Trophoblast cell (in vitro differentiated cells and primary cell): ENCODE data around the gene SAMD10.

ENCODE experiments used
- DNase-seq, 2 donors: peaks; one replicate each; pipeline ENCODE4 v3.0.0-alpha.2; 2016
- H2AFZ ChIP-seq: 2 replicates; pipeline ENCODE4 v1.6.1; 2013; ENCODE audit warnings: low read length, moderate library complexity, mild to moderate bottlenecking; ENCODE audit not compliant: insufficient read depth, poor library complexity
- H2AK5ac ChIP-seq: 2 replicates; pipeline ENCODE4 v1.6.1; 2013; ENCODE audit warnings: mild to moderate bottlenecking, low read length
- H2BK120ac ChIP-seq: 2 replicates; pipeline ENCODE4 v1.6.1; 2013; ENCODE audit warnings: low read length, mild to moderate bottlenecking, moderate library complexity; ENCODE audit not compliant: insufficient read depth, poor library complexity
- H2BK12ac ChIP-seq: 2 replicates; pipeline ENCODE4 v1.6.1; 2013; ENCODE audit warnings: mild to moderate bottlenecking, low read length, moderate library complexity
- H2BK5ac ChIP-seq: 2 replicates; pipeline ENCODE4 v1.6.1; 2013; ENCODE audit warnings: low read length, low read depth, moderate library complexity, mild to moderate bottlenecking; ENCODE audit not compliant: poor library complexity
- H3K14ac ChIP-seq: 2 replicates; pipeline ENCODE4 v1.6.1; 2013; ENCODE audit warnings: mild to moderate bottlenecking, low read length
- H3K18ac ChIP-seq: 2 replicates; pipeline ENCODE4 v1.6.1; 2013; ENCODE audit warnings: mild to moderate bottlenecking, low read length
- H3K23ac ChIP-seq: 2 replicates; pipeline ENCODE4 v1.6.1; 2013; ENCODE audit warnings: low read length
- H3K27ac ChIP-seq: 2 replicates; pipeline ENCODE4 v1.5.1; 2013; ENCODE audit warnings: low read depth, mild to moderate bottlenecking, inconsistent platforms, low read length, moderate library complexity
- H3K27me3 ChIP-seq: 2 replicates; pipeline ENCODE4 v1.6.1; 2013; ENCODE audit warnings: inconsistent platforms, mild to moderate bottlenecking, low read length, moderate library complexity; ENCODE audit not compliant: insufficient read depth
- H3K36me3 ChIP-seq, 2 experiments: 1 replicate in 1 of 2; 2 replicates in 1 of 2; pipeline ENCODE4 v1.6.1; 2013; ENCODE audit warnings: low read length in 2 of 2, mild to moderate bottlenecking in 2 of 2, moderate library complexity in 1 of 2; ENCODE audit not compliant: insufficient read depth in 2 of 2, control insufficient read depth in 1 of 2
- H3K4ac ChIP-seq: 2 replicates; pipeline ENCODE4 v1.6.1; 2013; ENCODE audit warnings: low read depth, mild to moderate bottlenecking, low read length, moderate library complexity
- H3K4me1 ChIP-seq, 2 experiments: 1 replicate in 1 of 2; 2 replicates in 1 of 2; pipeline ENCODE4 v1.6.1; 2013; ENCODE audit warnings: low read length in 2 of 2, mild to moderate bottlenecking in 2 of 2, moderate library complexity in 1 of 2; ENCODE audit not compliant: insufficient read depth in 2 of 2, control insufficient read depth in 1 of 2
- H3K4me2 ChIP-seq: 2 replicates; pipeline ENCODE4 v1.6.1; 2013; ENCODE audit warnings: inconsistent platforms, mild to moderate bottlenecking, low read length, moderate library complexity
- H3K4me3 ChIP-seq: 2 replicates; pipeline ENCODE4 v1.5.1; 2013; ENCODE audit warnings: mild to moderate bottlenecking, low read depth, low read length, inconsistent platforms
- H3K79me1 ChIP-seq: one replicate; pipeline ENCODE4 v1.6.1; 2013; ENCODE audit warnings: low read length
- H3K79me2 ChIP-seq: 2 replicates; pipeline ENCODE4 v1.6.1; 2013; ENCODE audit warnings: low read length, mild to moderate bottlenecking; ENCODE audit not compliant: control insufficient read depth, insufficient read depth, poor library complexity
- H3K9ac ChIP-seq: 2 replicates; pipeline ENCODE4 v1.6.1; 2013; ENCODE audit warnings: mild to moderate bottlenecking, low read length
- H3K9me3 ChIP-seq: 2 replicates; pipeline ENCODE4 v1.6.1; 2013; ENCODE audit warnings: low read depth, mild to moderate bottlenecking, control low read depth, inconsistent platforms, low read length; ENCODE audit not compliant: insufficient read depth
- H4K12ac ChIP-seq: 2 replicates; pipeline ENCODE4 v1.6.1; 2013; ENCODE audit warnings: low read depth, mild to moderate bottlenecking, low read length, moderate library complexity
- H4K8ac ChIP-seq: 2 replicates; pipeline ENCODE4 v1.6.1; 2013; ENCODE audit warnings: low read depth, mild to moderate bottlenecking, low read length, moderate library complexity
- H4K91ac ChIP-seq: one replicate; pipeline ENCODE4 v1.6.1; 2013; ENCODE audit warnings: low read depth, mild to moderate bottlenecking, low read length, moderate library complexity
- WGBS: extraction: QIAGEN DNeasy Blood & Tissue Kit; methylation state at CpG from one replicate; pipeline ENCODE4 v1.1.7; 2013; ENCODE audit warnings: missing lambda C conversion rate; ENCODE audit not compliant: insufficient read length, insufficient coverage; ENCODE audit errors: extremely low coverage; 5-methylcytosine and 5-hydroxymethylcytosine counted together

The SAMD10 gene

DNA sequence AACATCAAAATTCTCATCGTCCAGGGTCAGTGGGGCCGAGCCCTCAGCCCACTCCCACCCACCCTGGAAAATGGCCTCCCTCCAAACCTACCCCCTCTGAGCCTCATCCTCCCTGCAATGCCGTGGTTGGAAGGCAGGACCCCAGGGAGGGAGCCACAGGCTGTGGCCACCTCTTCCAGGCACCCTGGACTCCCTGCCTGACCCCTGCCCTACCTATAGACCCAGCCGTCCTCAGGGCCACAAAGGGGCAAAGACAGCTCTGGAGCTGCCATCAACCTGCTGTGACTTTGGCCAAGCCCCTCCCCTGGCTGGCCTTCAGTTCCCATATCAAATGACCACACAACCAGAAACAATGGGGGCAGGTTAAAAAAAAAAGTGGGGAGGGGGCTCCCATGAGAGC is 21.0 kb downstream of the SAMD10 start:
- Histone ChIP-seq H2BK12ac (no peak overlapping the region), H3K18ac (no peak overlapping the region), H4K12ac (no peak overlapping the region), H3K23ac (no peak overlapping the region), H2BK120ac (no peak overlapping the region), H3K4me3 (no peak overlapping the region), H3K79me1 (peaks cover 10% of the 10 kb centered on the region), H4K8ac (no peak overlapping the region), H3K9ac (no peak overlapping the region), H3K79me2 (peaks cover 20% of the 10 kb centered on the region), H3K27me3 (no peaks in the 10 kb centered on the region), H3K4ac (no peak overlapping the region), H3K4me2 (no peak overlapping the region), H2AFZ (no peak overlapping the region), H4K91ac (no peak overlapping the region), H3K4me1 (peaks cover 18 to 23% of the 10 kb centered on the region in 2 experiments), H2BK5ac (no peak overlapping the region), H3K9me3 (peaks cover 13% of the 10 kb centered on the region), H2AK5ac (no peak overlapping the region), H3K27ac (no peak overlapping the region), H3K36me3 (peaks cover 38 to 41% of the 10 kb centered on the region in 2 experiments), H3K14ac (no peak overlapping the region)
- DNase-seq, result no peak
- no CpG with 5 or more reads among the region's 4 CpGs for WGBS

DNA sequence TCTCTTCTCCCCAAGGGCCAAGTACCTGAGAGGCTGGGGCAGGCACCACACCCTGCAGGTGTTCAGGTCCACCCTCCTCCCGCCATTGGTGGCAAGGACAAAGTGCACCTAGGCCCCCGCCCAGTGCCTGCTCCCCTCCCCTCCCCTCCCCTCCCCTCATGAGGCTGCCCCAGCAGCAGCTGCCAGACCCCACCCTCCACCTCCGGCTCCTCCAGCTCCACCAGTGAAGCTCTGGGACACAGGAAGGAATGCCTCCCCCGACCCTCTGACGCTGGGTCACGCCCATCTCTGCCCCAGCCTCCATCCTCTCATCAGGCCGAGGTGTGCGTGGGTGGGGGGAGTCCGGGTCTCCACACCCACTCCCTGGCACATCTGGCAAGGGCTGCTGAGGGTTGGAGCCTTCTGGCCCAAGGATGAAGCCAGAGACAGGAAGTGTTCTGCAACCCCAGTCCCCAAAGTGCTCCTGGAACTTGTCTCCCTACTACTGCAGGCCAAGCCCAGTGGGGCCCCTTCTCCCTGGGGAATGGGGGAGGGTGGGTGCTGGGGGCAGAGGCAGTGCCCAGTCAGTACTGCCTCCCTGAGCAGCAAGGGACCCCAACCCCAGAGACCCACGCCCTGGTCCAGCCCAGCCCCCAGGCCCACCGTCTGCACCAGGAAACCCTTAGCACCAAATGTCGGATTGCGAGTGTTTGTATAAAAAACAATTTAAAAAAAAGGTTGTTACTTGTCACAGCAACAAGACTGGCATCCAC is 21.6 kb downstream of the SAMD10 start:
- no peak for DNase-seq
- no peak overlapping the region for H2BK120ac ChIP-seq
- H3K9ac ChIP-seq, result no peak overlapping the region
- no peak overlapping the region for H3K18ac ChIP-seq
- no peaks in the 10 kb centered on the region for H3K27me3 ChIP-seq
- H3K23ac ChIP-seq, result no peak overlapping the region
- H3K4ac ChIP-seq, result no peak overlapping the region
- peaks cover 31 to 35% of the 10 kb centered on the region in 2 experiments for H3K36me3 ChIP-seq
- H3K4me2 ChIP-seq, result peak overlapping the region; percentile 92
- H4K12ac ChIP-seq, result no peak overlapping the region
- no peak overlapping the region for H3K14ac ChIP-seq
- H4K91ac ChIP-seq, result no peak overlapping the region
- peak overlapping the region; percentile 53 for H2AFZ ChIP-seq
- H3K79me1 ChIP-seq, result peaks cover 10% of the 10 kb centered on the region
- no peak overlapping the region for H2AK5ac ChIP-seq
- H3K4me3 ChIP-seq, result no peak overlapping the region
- no peak overlapping the region for H4K8ac ChIP-seq
- no CpG with 5 or more reads among the region's 13 CpGs for WGBS
- H2BK12ac ChIP-seq, result no peak overlapping the region
- peaks cover 20% of the 10 kb centered on the region for H3K79me2 ChIP-seq
- peaks cover 7% of the 10 kb centered on the region for H3K9me3 ChIP-seq
- peaks cover 18 to 23% of the 10 kb centered on the region in 2 experiments for H3K4me1 ChIP-seq
- no peak overlapping the region for H3K27ac ChIP-seq
- no peak overlapping the region for H2BK5ac ChIP-seq

DNA sequence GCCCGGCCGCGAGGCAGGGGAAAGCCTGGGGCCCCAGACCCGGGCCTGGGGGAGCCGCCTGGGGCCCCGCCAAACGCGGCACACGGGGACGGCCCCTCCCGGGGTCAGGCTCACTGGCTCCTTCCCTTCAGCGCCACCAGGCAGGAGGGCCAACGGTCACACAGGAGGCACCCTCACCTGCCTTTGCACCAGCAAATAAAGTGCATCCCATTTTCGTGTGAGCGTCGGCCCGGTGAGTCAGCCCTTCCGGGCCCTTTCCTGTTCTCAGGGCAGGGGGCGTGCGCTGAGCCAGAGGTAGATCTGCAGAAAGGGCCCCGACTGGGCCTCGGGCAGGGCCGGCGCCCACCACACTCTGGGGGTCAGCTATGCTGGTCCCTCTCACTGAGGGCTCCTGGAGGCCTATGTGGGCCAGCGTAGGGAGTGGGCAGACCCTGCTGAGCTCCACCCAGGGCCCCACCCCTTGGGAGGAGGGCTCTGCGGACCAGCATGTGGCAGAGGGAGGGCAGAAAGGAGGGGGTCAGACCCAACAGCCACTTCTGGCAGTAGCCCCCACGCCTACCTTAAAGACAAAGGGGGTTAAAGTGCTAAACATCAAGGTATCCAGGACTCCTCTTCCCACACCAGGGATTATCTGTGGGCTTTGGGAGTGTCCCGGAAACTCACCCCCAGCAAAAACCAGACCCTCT is 22.3 kb downstream of the SAMD10 start:
- Histone ChIP-seq H2AFZ (peak overlapping the region; percentile 53), H3K4ac (no peak overlapping the region), H3K79me1 (peaks cover 10% of the 10 kb centered on the region), H3K4me2 (peak overlapping the region; percentile 92), H2AK5ac (peak overlapping the region; percentile 38), H3K27ac (peak overlapping the region; percentile 14), H2BK5ac (no peak overlapping the region), H3K14ac (peak overlapping the region; percentile 59), H2BK12ac (no peak overlapping the region), H2BK120ac (peak overlapping the region; percentile 13), H4K91ac (peak overlapping the region; percentile 48), H4K8ac (peak overlapping the region; percentile 45), H3K4me1 (peaks cover 18 to 23% of the 10 kb centered on the region in 2 experiments), H4K12ac (peak overlapping the region; percentile 62), H3K79me2 (peaks cover 20% of the 10 kb centered on the region), H3K4me3 (peak overlapping the region; percentile 58), H3K36me3 (peaks cover 28 to 32% of the 10 kb centered on the region in 2 experiments), H3K9me3 (peaks cover 2% of the 10 kb centered on the region), H3K27me3 (no peaks in the 10 kb centered on the region), H3K18ac (no peak overlapping the region), H3K23ac (no peak overlapping the region), H3K9ac (no peak overlapping the region)
- no CpG with 5 or more reads among the region's 28 CpGs for WGBS
- DNase-seq, result peak; percentile 63 to 69

DNA sequence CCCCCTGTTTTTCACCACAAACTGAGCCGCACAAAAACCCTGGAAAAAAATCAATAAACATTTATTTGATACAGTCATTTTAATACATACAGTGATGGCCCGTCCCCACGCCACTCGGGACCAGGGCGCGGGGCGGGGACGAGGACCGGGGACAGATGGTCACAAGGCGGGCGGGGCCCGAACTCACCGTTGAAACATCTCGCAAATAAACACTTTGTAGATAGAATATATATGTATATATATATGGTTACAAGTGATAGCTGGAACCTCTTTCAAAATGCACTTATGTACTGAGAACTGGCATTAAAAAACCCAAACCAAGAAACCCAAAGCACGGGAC is 22.8 kb downstream of the SAMD10 start:
- H2AK5ac ChIP-seq, result no peak overlapping the region
- peak overlapping the region; percentile 92 for H3K4me2 ChIP-seq
- H3K4me1 ChIP-seq, result peaks cover 18 to 23% of the 10 kb centered on the region in 2 experiments
- no peak overlapping the region for H2BK120ac ChIP-seq
- no peak overlapping the region for H4K12ac ChIP-seq
- no peak overlapping the region for H2BK12ac ChIP-seq
- H4K8ac ChIP-seq, result no peak overlapping the region
- peak overlapping the region; percentile 53 for H2AFZ ChIP-seq
- H3K79me1 ChIP-seq, result peaks cover 10% of the 10 kb centered on the region
- peak overlapping the region; percentile 63 for H3K4me3 ChIP-seq
- H3K36me3 ChIP-seq, result peaks cover 23 to 27% of the 10 kb centered on the region in 2 experiments
- H3K14ac ChIP-seq, result no peak overlapping the region
- H3K27me3 ChIP-seq, result no peaks in the 10 kb centered on the region
- WGBS, result no CpG with 5 or more reads among the region's 15 CpGs
- H3K9ac ChIP-seq, result no peak overlapping the region
- DNase-seq, result no peak
- H3K23ac ChIP-seq, result no peak overlapping the region
- no peak overlapping the region for H3K27ac ChIP-seq
- peaks cover under 1% of the 10 kb centered on the region for H3K9me3 ChIP-seq
- no peak overlapping the region for H3K18ac ChIP-seq
- H3K4ac ChIP-seq, result no peak overlapping the region
- H2BK5ac ChIP-seq, result no peak overlapping the region
- peak overlapping the region; percentile 48 for H4K91ac ChIP-seq
- peaks cover 20% of the 10 kb centered on the region for H3K79me2 ChIP-seq
